H9 (cell line): ENCODE measurements around the gene UBAC2. TPM values are rescaled to one million over a fixed set of nuclear protein-coding genes. Genes with fewer than 3 reads are reported as not detected.

Source experiments
- DNase-seq: peaks from one replicate; pipeline ENCODE4 v3.0.0-alpha.2; 2017
- H2AFZ ChIP-seq: one replicate; pipeline ENCODE4 v1.6.1; 2013; ENCODE audit warnings: mild to moderate bottlenecking, low read length, control low read depth, moderate library complexity
- H2AK5ac ChIP-seq: 2 replicates; pipeline ENCODE4 v1.6.1; 2013; ENCODE audit warnings: low read length, control low read depth, mixed read lengths; ENCODE audit not compliant: insufficient read length
- H2BK120ac ChIP-seq: one replicate; pipeline ENCODE4 v1.6.1; 2013; ENCODE audit warnings: low read depth, mild to moderate bottlenecking, low read length, control low read depth, inconsistent platforms; ENCODE audit not compliant: poor library complexity, severe bottlenecking
- H2BK12ac ChIP-seq: 2 replicates; pipeline ENCODE4 v1.6.1; 2013; ENCODE audit warnings: low read length, control low read depth, mixed read lengths, low read depth; ENCODE audit not compliant: insufficient read length
- H2BK15ac ChIP-seq: 2 replicates; pipeline ENCODE4 v1.6.1; 2013; ENCODE audit warnings: low read depth, low read length, control low read depth
- H2BK20ac ChIP-seq: one replicate; pipeline ENCODE4 v1.6.1; 2013; ENCODE audit warnings: low read depth, mild to moderate bottlenecking, low read length, control low read depth, inconsistent platforms; ENCODE audit not compliant: poor library complexity, severe bottlenecking
- H2BK5ac ChIP-seq: 2 replicates; pipeline ENCODE4 v1.6.1; 2013; ENCODE audit warnings: low read length, control low read depth, mixed read lengths; ENCODE audit not compliant: insufficient read length
- H3K14ac ChIP-seq: 2 replicates; pipeline ENCODE4 v1.6.1; 2013; ENCODE audit warnings: low read length, control low read depth; ENCODE audit not compliant: insufficient read depth
- H3K18ac ChIP-seq: 2 replicates; pipeline ENCODE4 v1.6.1; 2013; ENCODE audit warnings: low read depth, mild to moderate bottlenecking, mixed read lengths, low read length, control low read depth; ENCODE audit not compliant: insufficient read length
- H3K23ac ChIP-seq: 2 replicates; pipeline ENCODE4 v1.6.1; 2013; ENCODE audit warnings: low read length, control low read depth, mixed read lengths, low read depth; ENCODE audit not compliant: insufficient read length
- H3K23me2 ChIP-seq: 2 replicates; pipeline ENCODE4 v1.6.1; 2013; ENCODE audit warnings: low read depth, mild to moderate bottlenecking, mixed read lengths, low read length, control low read depth; ENCODE audit not compliant: insufficient read length, poor library complexity, severe bottlenecking
- H3K27ac ChIP-seq: 2 replicates; pipeline ENCODE4 v1.5.1; 2013; ENCODE audit warnings: low read length, control low read depth, mixed read lengths, low read depth; ENCODE audit not compliant: insufficient read length
- H3K27me3 ChIP-seq: 2 replicates; pipeline ENCODE4 v1.6.1; 2013; ENCODE audit warnings: low read length, control low read depth, inconsistent platforms; ENCODE audit not compliant: insufficient read depth
- H3K4ac ChIP-seq: 2 replicates; pipeline ENCODE4 v1.6.1; 2013; ENCODE audit warnings: low read depth, mild to moderate bottlenecking, control low read depth, inconsistent platforms, low read length, moderate library complexity
- H3K4me1 ChIP-seq: 2 replicates; pipeline ENCODE4 v1.6.1; 2013; ENCODE audit warnings: low read length, control low read depth, inconsistent platforms; ENCODE audit not compliant: insufficient read depth
- H3K4me2 ChIP-seq: 2 replicates; pipeline ENCODE4 v1.6.1; 2013; ENCODE audit warnings: low read length, control low read depth, mixed read lengths; ENCODE audit not compliant: insufficient read length, insufficient read depth
- H3K56ac ChIP-seq: 2 replicates; pipeline ENCODE4 v1.6.1; 2013; ENCODE audit warnings: low read depth, mild to moderate bottlenecking, mixed read lengths, low read length, control low read depth; ENCODE audit not compliant: insufficient read length
- H3K79me1 ChIP-seq: 2 replicates; pipeline ENCODE4 v1.6.1; 2013; ENCODE audit warnings: low read depth, mild to moderate bottlenecking, moderate library complexity, low read length, control low read depth, inconsistent platforms; ENCODE audit not compliant: insufficient read depth, poor library complexity, severe bottlenecking
- H3K79me2 ChIP-seq: 2 replicates; pipeline ENCODE4 v1.6.1; 2013; ENCODE audit warnings: low read length, control low read depth, inconsistent platforms; ENCODE audit not compliant: insufficient read depth
- H3K9ac ChIP-seq: 2 replicates; pipeline ENCODE4 v1.6.1; 2013; ENCODE audit warnings: low read length, control low read depth, mixed read lengths; ENCODE audit not compliant: insufficient read length; ENCODE audit errors: extremely low read depth
- H3K9me3 ChIP-seq: one replicate; pipeline ENCODE4 v1.6.1; 2013; ENCODE audit warnings: low read depth, low read length, inconsistent platforms; ENCODE audit not compliant: control insufficient read depth
- H3T11ph ChIP-seq: one replicate; pipeline ENCODE4 v1.6.1; 2013; ENCODE audit warnings: mild to moderate bottlenecking, low read length, control low read depth, inconsistent platforms
- H4K20me1 ChIP-seq: one replicate; pipeline ENCODE4 v1.6.1; 2013; ENCODE audit not compliant: control insufficient read depth, insufficient read length, insufficient read depth
- H4K5ac ChIP-seq: 2 replicates; pipeline ENCODE4 v1.6.1; 2013; ENCODE audit warnings: low read depth, mild to moderate bottlenecking, mixed read lengths, low read length, control low read depth; ENCODE audit not compliant: insufficient read length
- H4K8ac ChIP-seq: replicated peaks from 2 replicates; pipeline ENCODE4 v1.6.1; 2013; ENCODE audit warnings: low read length, control low read depth, mixed read lengths, low read depth; ENCODE audit not compliant: insufficient read length
- H4K91ac ChIP-seq: 2 replicates; pipeline ENCODE4 v1.6.1; 2013; ENCODE audit warnings: low read depth, mild to moderate bottlenecking, moderate library complexity, mixed read lengths, low read length, control low read depth; ENCODE audit not compliant: insufficient read length
- H3K27ac Mint-ChIP-seq, 3 experiments: 2 replicates in 2 of 3; 3 replicates in 1 of 3; pipeline ENCODE4 v1.8.0; 2020 to 2021; ENCODE audit warnings: mixed read lengths in 3 of 3, mild to moderate bottlenecking in 1 of 3, moderate library complexity in 1 of 3
- H3K27me3 Mint-ChIP-seq: 2 replicates; pipeline ENCODE4 v1.8.0; 2021; ENCODE audit warnings: low read depth, mild to moderate bottlenecking, moderate library complexity, mixed read lengths
- H3K36me3 Mint-ChIP-seq, 3 experiments: 2 replicates in 2 of 3; 3 replicates in 1 of 3; pipeline ENCODE4 v1.8.0; 2020 to 2021; ENCODE audit warnings: low read depth in 3 of 3, mixed read lengths in 3 of 3; ENCODE audit not compliant: insufficient read depth in 1 of 3
- H3K4me1 Mint-ChIP-seq, 2 experiments: 2 replicates each; pipeline ENCODE4 v1.8.0; 2020; ENCODE audit warnings: mixed read lengths in 2 of 2
- H3K4me3 Mint-ChIP-seq, 2 experiments: 2 replicates in 1 of 2; 3 replicates in 1 of 2; pipeline ENCODE4 v1.8.0; 2020 to 2021; ENCODE audit warnings: mild to moderate bottlenecking in 2 of 2, mixed read lengths in 2 of 2, moderate library complexity in 1 of 2
- H3K9me3 Mint-ChIP-seq, 2 experiments: 2 replicates in 1 of 2; 3 replicates in 1 of 2; pipeline ENCODE4 v1.8.0; 2020; ENCODE audit warnings: mild to moderate bottlenecking in 2 of 2, mixed read lengths in 2 of 2, moderate library complexity in 1 of 2
- WGBS: extraction: QIAGEN DNeasy Blood & Tissue Kit; methylation state at CpG from one replicate; pipeline ENCODE4 v1.1.7; 2013; ENCODE audit warnings: missing lambda C conversion rate, low lambda C conversion rate, mixed read lengths; ENCODE audit not compliant: insufficient read length; ENCODE audit errors: extremely low coverage; 5-methylcytosine and 5-hydroxymethylcytosine counted together
- total RNA-seq: library from RNA; stranded (reverse); gene quantifications from 2 replicates; pipeline ENCODE4 v1.2.1, GENCODE V29; 2021
- TF ChIP-seq, protein P1 (sequence below): fragments of 200-600 bp; sonication (generic); conservative IDR thresholded peaks from 3 replicates; pipeline ENCODE4 v1.8.0; 2021; ENCODE audit warnings: antibody characterized with exemption, mild to moderate bottlenecking

Gene UBAC2
- total RNA-seq, 1 experiment from 2014 or later, result 52.3 TPM

- Histone ChIP-seq H4K20me1 (peaks cover 2% of the 10 kb centered on the region), H3K27me3 (no peaks in the 10 kb centered on the region), H2BK12ac (no peak overlapping the region), H3K4me1 (no peaks in the 10 kb centered on the region), H3K27ac (no peak overlapping the region), H3T11ph (no peak overlapping the region), H3K4ac (no peak overlapping the region), H3K79me1 (no peaks in the 10 kb centered on the region), H2BK5ac (no peak overlapping the region), H3K14ac (no peak overlapping the region), H2BK120ac (no peak overlapping the region), H2BK15ac (no peak overlapping the region), H3K23ac (no peak overlapping the region), H4K8ac (no peak overlapping the region), H2BK20ac (no peak overlapping the region), H3K56ac (no peak overlapping the region), H2AK5ac (no peak overlapping the region), H4K5ac (no peak overlapping the region), H3K23me2 (no peaks in the 10 kb centered on the region), H3K4me2 (no peak overlapping the region), H2AFZ (no peak overlapping the region), H3K9me3 (no peaks in the 10 kb centered on the region), H3K18ac (no peak overlapping the region), H3K9ac (no peak overlapping the region), H4K91ac (no peak overlapping the region), H3K79me2 (no peaks in the 10 kb centered on the region)
- peak overlapping the region in 1 of 3 experiments; percentile 2; a peak in 1 of 7 replicates for H3K27ac Mint-ChIP-seq
- TF ChIP-seq, protein P1, sequence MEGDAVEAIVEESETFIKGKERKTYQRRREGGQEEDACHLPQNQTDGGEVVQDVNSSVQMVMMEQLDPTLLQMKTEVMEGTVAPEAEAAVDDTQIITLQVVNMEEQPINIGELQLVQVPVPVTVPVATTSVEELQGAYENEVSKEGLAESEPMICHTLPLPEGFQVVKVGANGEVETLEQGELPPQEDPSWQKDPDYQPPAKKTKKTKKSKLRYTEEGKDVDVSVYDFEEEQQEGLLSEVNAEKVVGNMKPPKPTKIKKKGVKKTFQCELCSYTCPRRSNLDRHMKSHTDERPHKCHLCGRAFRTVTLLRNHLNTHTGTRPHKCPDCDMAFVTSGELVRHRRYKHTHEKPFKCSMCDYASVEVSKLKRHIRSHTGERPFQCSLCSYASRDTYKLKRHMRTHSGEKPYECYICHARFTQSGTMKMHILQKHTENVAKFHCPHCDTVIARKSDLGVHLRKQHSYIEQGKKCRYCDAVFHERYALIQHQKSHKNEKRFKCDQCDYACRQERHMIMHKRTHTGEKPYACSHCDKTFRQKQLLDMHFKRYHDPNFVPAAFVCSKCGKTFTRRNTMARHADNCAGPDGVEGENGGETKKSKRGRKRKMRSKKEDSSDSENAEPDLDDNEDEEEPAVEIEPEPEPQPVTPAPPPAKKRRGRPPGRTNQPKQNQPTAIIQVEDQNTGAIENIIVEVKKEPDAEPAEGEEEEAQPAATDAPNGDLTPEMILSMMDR, result no peak
- H3K27me3 Mint-ChIP-seq, result no peaks in the 10 kb centered on the region
- WGBS, result no CpG with 5 or more reads among the region's 14 CpGs
- no peak for DNase-seq
- H3K4me3 Mint-ChIP-seq, result no peak overlapping the region
- H3K36me3 Mint-ChIP-seq, result peaks cover under 1 to 11% (median 8%) of the 10 kb centered on the region in 3 experiments; a peak in 5 of 7 replicates
- H3K4me1 Mint-ChIP-seq, result peaks cover 12 to 18% of the 10 kb centered on the region in 2 experiments
- H3K9me3 Mint-ChIP-seq, result no peaks in the 10 kb centered on the region
Observed at GRCh38 chr13:99254830-99255229, 54.2 kb downstream of the UBAC2 start.
